DLD1 (cell line): Measurements from ENCODE around the gene ZNF69.
"Not testable (repeated sequence)": the region's sequence is repeated elsewhere in the genome, so short reads cannot be mapped to it uniquely, and the experiment has no call there.

Experiments used
- in situ Hi-C: cut with HindIII; loops from 2 replicates; pipeline ENCODE4 v1.10.0; 2017; ENCODE audit warnings: low sequenced_read_pairs

ZNF69 gene

DNA sequence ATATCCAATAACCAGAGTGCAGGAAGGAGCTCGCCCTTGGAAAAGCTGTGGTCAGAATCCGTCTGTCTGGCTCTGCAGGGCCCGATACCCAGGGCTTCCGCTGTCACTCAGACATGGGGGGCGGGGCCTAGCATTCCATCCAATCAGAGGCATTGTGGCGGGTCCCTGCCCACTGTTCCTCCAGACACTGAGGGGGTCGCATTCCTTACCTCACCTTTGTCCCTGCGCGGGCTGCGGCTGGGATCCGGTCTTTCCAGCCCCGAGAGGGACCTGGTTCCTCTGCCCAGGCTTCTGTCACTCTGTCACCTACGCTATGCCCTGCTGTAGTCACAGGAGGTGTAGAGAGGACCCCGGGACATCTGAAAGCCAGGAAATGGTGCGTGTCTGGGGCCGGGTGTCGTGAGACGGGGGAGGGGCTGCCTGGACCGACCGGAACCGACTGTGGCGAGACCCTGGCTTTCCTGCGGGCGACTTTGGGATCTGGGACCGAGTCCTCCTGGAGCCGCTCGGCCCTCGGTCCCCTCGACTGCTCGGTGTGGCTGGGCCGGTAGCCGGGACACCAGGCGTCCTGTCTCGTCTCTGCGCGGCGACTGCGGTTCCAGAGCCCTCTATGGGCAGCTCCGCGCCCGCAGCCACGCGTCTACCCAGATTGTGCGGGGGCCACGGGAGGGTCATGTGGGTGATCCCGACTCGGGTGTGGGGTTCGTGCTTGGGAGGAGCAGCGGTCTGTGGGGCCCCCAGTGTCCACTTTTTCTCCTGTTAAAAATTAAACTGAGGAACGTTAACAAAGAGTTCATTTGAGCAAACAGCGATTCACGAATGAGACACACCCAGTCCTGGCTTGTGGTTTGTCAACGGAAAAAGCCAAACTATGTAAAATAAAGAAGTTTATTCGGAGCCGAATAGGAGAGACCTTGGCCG, at the start of gene ZNF69:
TSS of gene ZNF69 (plus strand) at position 172 of the 921 bp plus-strand sequence. CDS start at position 314, 142 bp downstream.
- in situ Hi-C loops: loop anchor here (10.0 kb wide), 1 partner anchor 247 kb away; no protein-coding TSS in a partner anchor

DNA sequence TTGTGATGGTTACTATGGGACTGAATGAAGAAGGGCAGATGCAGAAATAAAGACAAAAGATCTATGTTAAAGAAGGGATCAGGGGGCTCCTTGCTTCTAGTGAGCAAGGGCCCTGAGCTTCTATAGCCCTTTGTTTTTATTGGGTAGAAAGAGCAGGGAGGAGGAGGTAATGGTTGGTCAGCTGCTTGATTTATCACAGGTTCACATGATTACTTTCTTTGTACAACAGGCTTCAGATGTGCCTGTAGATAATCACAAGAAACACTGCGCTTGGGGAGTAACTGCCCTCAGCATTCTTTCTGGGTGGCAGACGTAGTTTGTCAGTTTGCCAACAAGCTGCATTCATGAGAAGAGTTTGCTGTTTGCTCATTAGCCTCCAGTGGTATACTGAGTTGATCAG, 43.9 kb upstream of the ZNF69 start:
- in situ Hi-C loops: no loop called here

- in situ Hi-C loops: not testable (repeated sequence)
Measured at GRCh38 chr19:11847615-11848014, 40.0 kb upstream of the ZNF69 start.

DNA sequence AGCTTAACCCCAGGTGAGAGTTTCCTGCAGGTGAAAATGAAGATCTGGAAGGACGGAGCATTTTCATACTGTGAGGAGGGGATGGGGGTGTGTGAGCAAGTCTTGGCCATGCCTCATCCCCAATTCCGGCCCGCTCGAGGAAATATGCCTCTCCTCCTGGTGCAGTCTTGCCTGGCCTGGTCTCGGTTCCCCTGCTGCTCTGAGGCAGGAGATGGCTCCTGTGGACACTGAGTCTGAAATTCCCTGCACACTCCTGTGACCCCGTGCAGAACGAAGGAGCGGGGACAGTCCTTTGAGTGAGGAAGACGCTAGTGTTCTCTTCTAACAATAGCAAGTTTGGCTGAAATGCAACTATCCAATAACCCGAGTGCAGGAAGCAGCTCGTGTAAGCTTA, 39.4 kb upstream of the ZNF69 start:
- in situ Hi-C loops: no loop called here

DNA sequence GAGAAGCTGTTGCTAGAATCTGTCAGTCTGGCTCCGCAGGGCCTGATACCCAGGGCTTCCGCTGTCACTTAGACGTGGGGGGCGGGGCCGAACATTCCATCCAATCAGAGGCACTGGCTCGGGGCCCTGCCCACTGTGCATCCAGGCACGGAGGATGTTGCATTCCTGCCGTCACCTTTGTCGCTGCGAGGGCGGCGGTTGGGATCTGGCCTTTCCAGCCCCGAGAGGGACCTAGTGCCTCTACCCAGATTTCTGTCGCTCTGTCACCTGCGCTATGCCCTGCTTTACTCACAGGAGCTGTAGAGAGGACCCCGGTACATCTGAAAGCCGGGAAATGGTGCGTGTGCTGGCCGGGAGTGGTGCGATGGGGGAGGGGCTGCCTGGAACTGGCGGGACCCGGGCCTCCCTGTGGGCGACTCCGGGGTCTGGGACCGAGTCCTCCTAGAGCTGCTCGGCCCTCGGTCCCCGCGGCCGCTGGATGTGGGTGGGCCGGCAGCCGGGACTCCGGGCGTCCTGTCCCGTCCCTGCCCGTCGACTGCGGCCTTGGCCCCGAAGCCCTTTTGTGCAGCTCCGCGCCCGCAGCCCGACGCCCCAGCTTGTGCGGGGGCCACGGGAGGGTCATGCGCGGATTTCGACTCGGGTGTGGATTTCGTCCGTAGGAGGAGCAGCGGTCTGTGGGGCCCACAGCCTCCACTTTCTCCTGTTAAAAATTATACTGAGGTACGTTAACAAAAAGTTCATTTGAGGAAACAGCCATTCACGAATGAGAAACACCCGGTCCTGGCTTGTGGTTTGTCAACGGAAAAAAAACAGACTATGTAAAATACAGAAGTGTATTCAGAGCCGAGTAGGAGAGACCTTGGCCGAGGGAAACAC, 38.8 kb upstream of the ZNF69 start, which contains the start of gene ZNF439:
TSS of gene ZNF439 (plus strand) at position 133 of the 876 bp plus-strand sequence. CDS start at position 275, 142 bp downstream.
- in situ Hi-C loops: no loop called here

GRCh38 chr19:11850289-11850688, 37.3 kb upstream of the ZNF69 start:
- in situ Hi-C loops: not testable (repeated sequence)

DNA sequence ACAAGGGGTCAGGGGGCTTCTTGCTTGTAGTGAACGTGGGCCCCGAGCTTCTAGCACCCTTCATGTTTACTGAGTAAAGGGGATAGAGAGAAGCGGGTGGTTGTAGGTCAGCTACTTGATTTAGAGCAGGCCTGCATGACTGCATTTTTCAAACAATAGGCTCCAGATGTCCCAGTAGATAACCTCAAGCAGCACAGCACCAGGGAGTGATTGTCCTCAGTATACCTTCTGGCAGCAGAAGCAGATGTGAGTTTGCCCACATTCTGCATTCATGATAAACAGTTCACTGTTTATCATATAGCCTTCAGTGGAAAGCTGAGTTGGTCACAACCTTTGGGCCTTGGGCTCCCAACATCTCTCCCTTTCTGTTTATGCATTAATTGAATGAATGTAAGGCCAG, 34.2 kb upstream of the ZNF69 start:
- in situ Hi-C loops: no loop called here

DNA sequence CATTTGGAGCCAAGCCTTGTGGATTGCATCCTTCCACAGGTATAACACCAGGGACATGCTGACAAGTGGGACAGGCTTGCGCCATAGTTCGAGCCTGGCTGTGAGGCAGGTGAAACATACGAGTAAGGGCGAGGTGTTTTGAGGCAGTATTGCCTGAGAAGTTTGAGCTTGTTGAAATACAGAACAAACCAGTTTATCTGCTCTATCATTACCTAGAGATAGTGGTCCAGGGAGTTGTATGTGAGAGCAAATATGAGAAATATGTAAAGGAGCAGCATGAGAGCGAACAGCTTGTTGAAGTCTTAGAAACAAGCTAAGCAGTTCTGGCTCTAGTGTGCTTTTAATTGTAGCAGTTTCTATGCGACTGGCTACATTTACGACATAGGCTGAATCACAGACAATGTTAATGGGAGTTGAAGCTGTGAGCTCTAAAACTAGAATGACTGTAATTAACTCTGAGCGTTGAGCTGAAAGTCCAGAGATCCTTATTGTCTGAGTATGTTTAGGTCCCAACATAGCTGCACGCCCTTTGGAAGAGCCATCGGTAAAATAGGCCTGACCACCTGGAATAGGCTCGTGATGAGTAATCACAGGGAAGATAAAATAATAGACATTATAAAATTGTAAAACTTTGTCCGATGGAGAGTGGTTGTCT, 30.9 kb upstream of the ZNF69 start:
- in situ Hi-C loops: no loop called here

GRCh38 chr19:11860721-11861120, 26.9 kb upstream of the ZNF69 start:
- in situ Hi-C loops: no loop called here

DNA sequence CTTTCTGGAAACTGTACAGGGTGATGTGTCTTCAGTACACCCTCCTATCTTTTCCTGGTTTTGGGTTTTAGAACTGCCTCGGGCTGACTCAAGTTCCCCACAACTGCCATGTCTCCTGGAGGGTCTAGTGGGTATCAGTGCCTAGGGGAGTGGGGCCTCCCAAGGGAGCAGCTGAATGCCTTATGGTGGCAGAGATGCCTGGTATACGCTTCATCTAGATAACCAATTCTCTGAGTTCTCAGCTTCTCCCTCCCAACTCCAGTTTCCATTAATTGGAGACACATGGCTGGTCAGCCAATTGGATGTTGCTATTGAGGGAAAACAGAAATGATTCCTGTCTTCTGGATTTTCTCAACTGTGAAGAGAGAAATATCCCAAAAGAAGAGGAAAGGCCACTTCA, 26.3 kb upstream of the ZNF69 start:
- in situ Hi-C loops: no loop called here

DNA sequence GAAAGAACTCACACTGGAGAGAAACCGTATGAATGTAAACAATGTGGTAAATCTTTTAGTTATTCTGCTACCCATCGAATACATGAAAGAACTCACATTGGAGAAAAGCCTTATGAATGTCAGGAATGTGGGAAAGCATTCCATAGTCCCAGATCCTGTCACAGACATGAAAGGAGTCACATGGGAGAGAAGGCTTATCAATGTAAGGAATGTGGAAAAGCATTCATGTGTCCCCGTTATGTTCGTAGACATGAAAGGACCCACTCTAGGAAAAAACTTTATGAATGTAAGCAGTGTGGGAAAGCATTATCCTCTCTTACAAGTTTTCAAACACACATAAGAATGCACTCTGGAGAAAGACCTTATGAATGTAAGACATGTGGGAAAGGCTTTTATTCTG, 19.8 kb upstream of the ZNF69 start:
- in situ Hi-C loops: not testable (repeated sequence)

- in situ Hi-C loops: no loop called here
Measured at GRCh38 chr19:11868188-11868587, 19.4 kb upstream of the ZNF69 start.

DNA sequence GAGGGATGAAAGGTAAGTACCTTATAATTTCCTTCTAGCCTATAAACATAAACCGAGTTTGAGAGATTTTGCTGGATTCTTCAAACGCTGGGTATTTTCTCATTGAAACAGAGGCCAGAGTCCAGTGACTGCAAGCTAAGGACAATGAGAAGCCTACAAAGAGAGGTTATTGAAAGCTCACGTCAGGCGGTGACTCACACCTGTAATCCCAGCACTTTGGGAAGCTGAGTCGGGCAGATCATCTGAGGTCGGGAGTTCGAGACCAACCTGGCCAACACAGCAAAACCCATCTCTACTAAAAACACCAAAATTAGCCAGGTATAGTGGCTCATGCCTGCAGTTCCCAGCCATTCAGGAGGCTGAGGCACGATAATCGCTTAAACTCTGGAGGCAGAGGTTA, 15.0 kb upstream of the ZNF69 start:
- in situ Hi-C loops: no loop called here

- in situ Hi-C loops: no loop called here
Measured at GRCh38 chr19:11873762-11874161, 13.8 kb upstream of the ZNF69 start.

GRCh38 chr19:11879687-11880266, 7.8 kb upstream of the ZNF69 start:
- in situ Hi-C loops: loop anchor here (10.0 kb wide), 1 partner anchor 255 kb away; no protein-coding TSS in a partner anchor

GRCh38 chr19:11880598-11880997, 7.0 kb upstream of the ZNF69 start:
- in situ Hi-C loops: loop anchor here (10.0 kb wide), 1 partner anchor 254 kb away; no protein-coding TSS in a partner anchor

GRCh38 chr19:11881151-11881800, 6.3 kb upstream of the ZNF69 start:
- in situ Hi-C loops: loop anchor here (10.0 kb wide), 1 partner anchor 254 kb away; no protein-coding TSS in a partner anchor

DNA sequence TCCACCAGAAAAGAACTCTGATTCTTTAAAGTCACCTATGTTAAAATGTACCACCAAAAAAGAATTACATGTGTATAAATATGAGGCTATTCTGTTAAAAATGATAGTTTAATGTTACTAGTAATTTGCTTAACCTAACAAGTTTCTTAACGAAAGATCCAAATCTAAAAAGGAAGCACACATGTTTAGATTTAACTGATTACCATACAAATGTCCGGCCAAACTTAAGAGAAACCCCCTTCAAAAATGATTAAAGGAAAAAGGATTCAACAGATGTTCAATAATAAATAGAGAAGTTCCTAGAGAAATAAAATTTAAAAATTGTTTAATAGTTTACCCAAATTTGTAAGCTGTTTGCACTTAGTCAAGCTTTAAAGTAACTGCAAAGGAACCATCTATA, 5.0 kb upstream of the ZNF69 start:
- in situ Hi-C loops: loop anchor here (10.0 kb wide), 1 partner anchor 252 kb away; no protein-coding TSS in a partner anchor

DNA sequence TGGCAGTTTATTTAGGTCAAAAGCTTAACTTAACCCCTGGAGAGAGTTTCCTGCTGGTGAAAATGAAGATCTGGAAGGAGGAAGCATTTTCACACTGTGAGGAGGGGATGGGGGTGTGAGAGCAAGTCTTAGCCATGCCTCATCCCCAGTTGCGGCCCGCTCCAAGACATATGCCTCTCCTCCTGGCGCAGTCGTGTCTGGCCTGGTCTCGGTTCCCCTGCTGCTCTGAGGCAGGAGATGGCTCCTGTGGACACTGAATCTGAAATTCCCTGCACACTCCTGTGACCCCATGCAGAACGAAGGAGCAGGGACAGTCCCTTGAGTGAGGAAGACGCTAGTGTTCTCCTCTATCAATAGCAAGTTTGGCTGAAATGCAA, 360 bp upstream of the ZNF69 start:
- in situ Hi-C loops: loop anchor here (10.0 kb wide), 1 partner anchor 248 kb away; no protein-coding TSS in a partner anchor

DNA sequence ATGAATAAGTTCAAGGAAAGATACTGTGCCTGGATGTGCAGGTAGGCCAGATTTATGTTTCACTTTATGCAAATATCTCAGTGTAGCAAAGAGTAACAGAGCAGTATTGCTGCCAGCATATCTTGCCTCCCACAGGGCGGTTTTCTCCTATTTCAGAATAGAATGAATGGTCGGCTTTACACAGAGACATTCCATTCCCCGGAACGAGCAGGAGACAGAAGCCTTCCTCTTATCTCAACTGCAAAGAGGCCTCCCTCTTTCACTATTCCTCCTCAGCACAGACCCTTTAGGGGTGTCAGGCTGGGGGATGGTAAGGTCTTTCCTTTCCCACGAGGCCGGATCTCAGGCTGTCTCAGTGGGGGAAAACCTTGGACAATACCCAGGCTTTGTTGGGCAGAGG, 2.3 kb downstream of the ZNF69 start:
- in situ Hi-C loops: loop anchor here (10.0 kb wide), 1 partner anchor 245 kb away; no protein-coding TSS in a partner anchor
